ENCODE measurements around the gene NPAS3.

- TF ChIP-seq CTCF (conservative IDR thresholded peaks at IDR 0.05; ENCODE audit: low read depth, low read length) (no peak), EZH2phosphoT487 (IDR thresholded peaks at IDR 0.05; ENCODE audit: borderline replicate concordance, low read length) (no peak), EZH2 (IDR thresholded peaks at IDR 0.05; ENCODE audit: low read length, unreplicated experiment) (no peak)
Observed at GRCh38 chr14:33163109-33163508, 224.4 kb downstream of the NPAS3 start.

All from PC-3 (cell line).